T-helper 9 cell (primary cell): ENCODE measurements around the gene ZC3HAV1.

ENCODE experiments used
- DNase-seq: peaks from one replicate; pipeline ENCODE4 v3.0.0-alpha.2; 2020

The ZC3HAV1 gene

GRCh38 chr7:139004321-139005090 lies 105.0 kb downstream of the ZC3HAV1 start:
- DNase-seq, result no peak

GRCh38 chr7:138999414-138999813 lies 110.1 kb downstream of the ZC3HAV1 start:
- no peak for DNase-seq
